ENCODE measurements around the gene LOX. TPM values are rescaled to one million over a fixed set of nuclear protein-coding genes. Genes with fewer than 3 reads are reported as not detected.

The LOX gene
- total RNA-seq, 1 donor from 2014 or later: 1.2 TPM

DNA sequence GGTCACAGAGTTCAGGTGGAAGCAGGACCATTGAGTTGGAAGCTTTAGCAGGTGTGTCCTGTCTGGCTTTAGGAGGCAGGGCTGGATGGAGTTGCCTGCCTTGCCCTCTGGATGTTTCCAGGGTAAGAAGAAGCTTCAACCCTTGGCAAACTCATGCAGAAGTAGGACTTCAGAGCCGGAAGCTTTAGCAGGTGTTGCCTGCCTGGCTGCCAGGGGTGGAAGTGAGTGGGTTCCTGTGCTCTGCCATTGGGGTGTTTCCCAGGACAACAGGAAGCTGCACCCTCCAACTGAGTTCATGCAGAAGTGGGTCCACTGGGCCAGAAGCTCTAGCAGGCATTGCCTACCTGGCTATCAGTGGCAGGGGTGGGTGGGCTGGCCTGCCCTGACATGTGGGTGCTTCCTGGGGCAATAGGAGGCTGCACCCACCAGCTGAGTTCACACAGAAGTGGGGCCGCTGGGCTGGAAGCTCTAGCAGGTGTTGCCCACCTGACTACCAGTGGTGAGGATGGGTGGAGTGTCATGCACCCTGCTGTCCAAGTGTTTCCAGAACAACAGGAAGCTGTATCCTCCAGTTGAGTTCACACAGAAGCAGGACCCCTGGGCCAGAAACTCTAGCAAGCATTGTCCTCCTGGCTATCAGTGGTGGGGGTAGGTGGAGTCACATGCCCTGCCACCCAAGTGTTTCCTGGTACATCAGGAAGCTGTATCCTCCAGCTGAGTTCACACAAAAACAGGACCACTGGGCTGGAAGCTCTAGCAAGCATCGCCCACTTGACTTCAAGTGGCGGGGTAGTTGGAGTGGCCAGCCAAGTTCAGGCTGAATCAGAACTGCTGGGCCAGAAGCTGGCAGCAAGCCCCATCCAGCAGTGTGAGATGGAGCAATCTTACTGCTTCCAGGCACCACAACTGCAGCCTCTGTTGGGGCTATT, 24.6 kb downstream of the LOX start:
- DNase-seq (ENCODE audit: low read depth, low spot score): no peak
- Mint-ChIP-seq H3K27me3 (ENCODE audit: low read depth) (no peaks in the 10 kb centered on the region), H3K27ac (ENCODE audit: unreplicated experiment) (no peak overlapping the region), H3K4me3 (no peak overlapping the region), H3K4me1 (no peaks in the 10 kb centered on the region), H3K9me3 (peaks cover 7% of the 10 kb centered on the region), H3K36me3 (ENCODE audit: low read depth) (peaks cover 26% of the 10 kb centered on the region)
- TF ChIP-seq, protein P1, sequence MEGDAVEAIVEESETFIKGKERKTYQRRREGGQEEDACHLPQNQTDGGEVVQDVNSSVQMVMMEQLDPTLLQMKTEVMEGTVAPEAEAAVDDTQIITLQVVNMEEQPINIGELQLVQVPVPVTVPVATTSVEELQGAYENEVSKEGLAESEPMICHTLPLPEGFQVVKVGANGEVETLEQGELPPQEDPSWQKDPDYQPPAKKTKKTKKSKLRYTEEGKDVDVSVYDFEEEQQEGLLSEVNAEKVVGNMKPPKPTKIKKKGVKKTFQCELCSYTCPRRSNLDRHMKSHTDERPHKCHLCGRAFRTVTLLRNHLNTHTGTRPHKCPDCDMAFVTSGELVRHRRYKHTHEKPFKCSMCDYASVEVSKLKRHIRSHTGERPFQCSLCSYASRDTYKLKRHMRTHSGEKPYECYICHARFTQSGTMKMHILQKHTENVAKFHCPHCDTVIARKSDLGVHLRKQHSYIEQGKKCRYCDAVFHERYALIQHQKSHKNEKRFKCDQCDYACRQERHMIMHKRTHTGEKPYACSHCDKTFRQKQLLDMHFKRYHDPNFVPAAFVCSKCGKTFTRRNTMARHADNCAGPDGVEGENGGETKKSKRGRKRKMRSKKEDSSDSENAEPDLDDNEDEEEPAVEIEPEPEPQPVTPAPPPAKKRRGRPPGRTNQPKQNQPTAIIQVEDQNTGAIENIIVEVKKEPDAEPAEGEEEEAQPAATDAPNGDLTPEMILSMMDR (conservative IDR thresholded peaks at IDR 0.05): no peak

DNA sequence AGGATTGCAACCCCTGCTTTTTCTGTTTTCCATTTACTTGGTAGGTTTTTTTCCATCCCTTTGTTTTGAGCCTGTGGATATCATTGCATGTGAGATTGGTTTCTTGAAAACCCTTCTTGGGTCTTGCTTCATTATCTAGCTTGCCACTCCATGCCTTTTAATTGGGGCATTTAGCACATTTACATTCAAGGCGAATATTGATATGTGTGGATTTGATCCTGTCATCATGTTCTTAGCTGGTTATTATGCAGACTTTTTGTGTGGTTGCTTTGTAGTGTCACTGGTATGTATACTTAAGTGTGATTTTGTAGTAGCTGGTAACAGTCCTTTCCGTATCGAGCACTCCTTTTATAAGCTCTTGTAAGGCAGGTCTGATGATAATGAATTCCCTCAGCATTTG, 26.5 kb downstream of the LOX start:
- H3K27ac Mint-ChIP-seq (ENCODE audit: unreplicated experiment): no peak overlapping the region
- H3K4me1 Mint-ChIP-seq: no peaks in the 10 kb centered on the region
- H3K36me3 Mint-ChIP-seq (ENCODE audit: low read depth): peaks cover 29% of the 10 kb centered on the region
- H3K4me3 Mint-ChIP-seq: no peak overlapping the region
- no peaks in the 10 kb centered on the region for H3K27me3 Mint-ChIP-seq (ENCODE audit: low read depth)
- TF ChIP-seq, protein P1 (conservative IDR thresholded peaks at IDR 0.05): no peak
- no peak for DNase-seq (ENCODE audit: low read depth, low spot score)
- peaks cover 7% of the 10 kb centered on the region for H3K9me3 Mint-ChIP-seq

DNA sequence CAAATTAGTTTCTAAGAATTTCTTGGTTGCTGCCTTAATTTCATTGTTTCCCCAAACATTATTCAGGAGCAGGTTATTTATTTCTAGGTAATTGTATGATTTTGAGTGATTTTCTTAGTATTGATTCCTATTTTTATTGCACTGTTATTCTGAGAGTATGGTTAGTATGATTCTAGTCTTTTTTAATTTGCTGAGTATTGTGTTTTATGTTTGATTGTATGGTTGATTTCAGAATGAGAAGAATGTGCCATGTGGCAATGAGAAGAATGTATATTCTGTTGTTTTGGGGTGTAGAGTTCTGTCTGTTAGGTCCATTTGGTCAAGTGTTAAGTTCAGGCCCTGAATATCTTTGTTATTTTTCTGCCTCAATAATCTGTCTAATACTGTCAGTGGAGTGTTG, 27.1 kb downstream of the LOX start:
- no peaks in the 10 kb centered on the region for H3K4me1 Mint-ChIP-seq
- no peak for DNase-seq (ENCODE audit: low read depth, low spot score)
- H3K36me3 Mint-ChIP-seq (ENCODE audit: low read depth): peaks cover 29% of the 10 kb centered on the region
- TF ChIP-seq, protein P1 (conservative IDR thresholded peaks at IDR 0.05): no peak
- H3K9me3 Mint-ChIP-seq: peaks cover 7% of the 10 kb centered on the region
- peak overlapping the region; percentile 73 for H3K27ac Mint-ChIP-seq (ENCODE audit: unreplicated experiment)
- no peak overlapping the region for H3K4me3 Mint-ChIP-seq
- no peaks in the 10 kb centered on the region for H3K27me3 Mint-ChIP-seq (ENCODE audit: low read depth)

DNA sequence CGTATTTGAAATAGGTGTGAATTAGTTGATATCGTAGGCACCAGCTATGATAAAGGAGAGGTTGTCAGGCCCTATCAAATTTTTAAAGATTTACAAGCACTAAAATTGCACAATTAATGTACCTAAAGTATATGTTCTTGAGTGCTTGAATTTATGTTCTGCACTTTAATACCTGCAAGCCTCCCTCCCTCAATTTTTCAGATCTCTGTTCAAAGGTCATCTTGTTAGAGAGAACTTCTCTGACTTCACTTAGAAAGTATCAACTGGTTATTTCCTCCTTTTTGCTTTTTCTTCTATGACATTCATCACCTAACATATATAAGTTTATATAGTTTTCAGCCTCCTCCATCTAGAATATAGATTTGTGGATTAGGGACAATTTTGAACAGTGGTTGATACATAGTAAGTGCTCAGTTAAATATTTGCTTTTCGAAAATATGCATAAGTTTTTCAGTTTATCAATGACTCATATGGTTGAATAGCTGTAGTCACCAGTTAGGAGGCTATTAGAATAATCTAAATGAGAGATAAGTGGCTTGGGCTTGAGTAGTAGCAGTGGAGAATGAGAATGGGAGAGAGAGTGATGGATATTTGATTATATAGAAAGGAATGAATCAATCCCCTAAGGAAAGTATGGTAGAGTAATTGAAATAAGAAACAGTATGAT, 37.3 kb downstream of the LOX start:
- Mint-ChIP-seq H3K27ac (ENCODE audit: unreplicated experiment) (no peak overlapping the region), H3K36me3 (ENCODE audit: low read depth) (peaks cover 16% of the 10 kb centered on the region), H3K27me3 (ENCODE audit: low read depth) (no peaks in the 10 kb centered on the region), H3K4me1 (no peaks in the 10 kb centered on the region), H3K4me3 (no peak overlapping the region), H3K9me3 (peaks cover 9% of the 10 kb centered on the region)
- TF ChIP-seq, protein P1 (conservative IDR thresholded peaks at IDR 0.05): no peak
- DNase-seq (ENCODE audit: low read depth, low spot score): no peak

DNA sequence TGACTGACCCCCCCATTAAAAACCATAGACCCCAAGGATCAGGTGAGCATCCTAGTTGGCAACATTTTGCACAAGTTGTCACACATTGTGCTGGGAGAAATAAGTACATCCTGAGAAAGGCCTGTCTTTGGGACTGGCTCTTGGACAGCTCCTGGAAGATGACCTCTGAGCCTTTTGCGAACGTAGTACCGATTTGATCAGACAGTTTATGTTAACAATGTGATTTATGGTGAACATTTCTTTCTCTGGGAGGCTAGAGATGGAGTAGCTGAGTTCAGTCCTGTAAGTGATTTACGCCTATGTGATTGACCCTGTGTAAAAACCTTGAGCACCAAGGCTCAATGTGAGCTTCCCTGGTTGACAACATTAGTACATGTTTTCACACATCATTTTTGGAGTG, 41.7 kb downstream of the LOX start:
- Mint-ChIP-seq H3K36me3 (ENCODE audit: low read depth) (peaks cover 3% of the 10 kb centered on the region), H3K4me1 (no peaks in the 10 kb centered on the region), H3K9me3 (no peaks in the 10 kb centered on the region), H3K4me3 (no peak overlapping the region), H3K27ac (ENCODE audit: unreplicated experiment) (no peak overlapping the region), H3K27me3 (ENCODE audit: low read depth) (no peaks in the 10 kb centered on the region)
- TF ChIP-seq, protein P1 (conservative IDR thresholded peaks at IDR 0.05): no peak
- no peak for DNase-seq (ENCODE audit: low read depth, low spot score)
